GM12878 (cell line): ENCODE results near the gene SIM1. TPM values are rescaled to one million over a fixed set of nuclear protein-coding genes. Genes with fewer than 3 reads are reported as not detected.
A peak's percentile ranks its signal among the peaks of the same experiment; 100 is the strongest.

Experiments used
- ATAC-seq: fragments of 200-7000 bp; cut with Tn5 transposase; 3 replicates; pipeline ENCODE4 v1.9.1; 2020; ENCODE audit warnings: mild to moderate bottlenecking, moderate library complexity
- BruUV-seq: library from RNA; stranded (reverse); fragments of 400-500 nt; replicated peaks from 2 replicates; lab custom pipeline; 2021; lab: Mats Ljungman, UMichigan
- CTCF ChIA-PET: fragments of 300-600 bp; sonication (Branson Sonifier 250); formaldehyde crosslinking; extraction: SDS; loops from one replicate; lab custom pipeline; 2021; ENCODE audit warnings: inconsistent platforms; lab: Yijun Ruan, JAX
- POLR2A ChIA-PET: fragments of 350-600 bp; formaldehyde crosslinking; extraction: SDS; loops from one replicate; lab custom pipeline; 2021; ENCODE audit warnings: inconsistent platforms; lab: Charles Lee
- RAD21 ChIA-PET: fragments of 300-600 bp; sonication (Branson Sonifier 250); formaldehyde crosslinking; loops from one replicate; lab custom pipeline; 2023; ENCODE audit warnings: antibody characterized with exemption; ENCODE audit not compliant: unreplicated experiment; lab: Charles Lee
- SMC1A ChIA-PET: fragments of 300-600 bp; sonication (Branson Sonifier 250); formaldehyde crosslinking; loops from one replicate; lab custom pipeline; 2023; ENCODE audit not compliant: unreplicated experiment, uncharacterized antibody; lab: Charles Lee
- DNase-seq: peaks from one replicate; pipeline ENCODE4 v3.0.0-alpha.2; 2011; ENCODE audit warnings: low read depth, low spot score
- FAIRE-seq: peaks from 3 replicates; lab custom pipeline; 2011; peaks lifted over from hg19 to GRCh38; lab: Jason Lieb, UNC
- H2AFZ ChIP-seq: 2 replicates; pipeline ENCODE4 v1.6.0; 2011; ENCODE audit warnings: low read depth, low read length, control low read depth; ENCODE audit not compliant: control insufficient read depth
- H3K27ac ChIP-seq: 2 replicates; pipeline ENCODE4 v1.5.1; 2011; ENCODE audit warnings: control low read depth; ENCODE audit not compliant: control insufficient read depth, insufficient read depth
- H3K27me3 ChIP-seq, 2 experiments: replicated peaks in 1 of 2; 2 replicates each; pipeline versions ENCODE4 v1.6.0 to v1.6.1; 2011; ENCODE audit warnings: low read length in 1 of 2; ENCODE audit not compliant: control insufficient read depth in 2 of 2, insufficient read depth in 2 of 2
- H3K36me3 ChIP-seq, 2 experiments: 2 replicates each; pipeline ENCODE4 v1.5.1; 2011; ENCODE audit warnings: low read length in 1 of 2; ENCODE audit not compliant: control insufficient read depth in 2 of 2, insufficient read depth in 2 of 2
- H3K4me1 ChIP-seq: 2 replicates; pipeline ENCODE4 v1.6.1; 2011; ENCODE audit warnings: mild to moderate bottlenecking, low read length, moderate library complexity, mixed read lengths; ENCODE audit not compliant: control insufficient read depth, insufficient read depth
- H3K4me2 ChIP-seq: 2 replicates; pipeline ENCODE4 v1.6.0; 2011; ENCODE audit warnings: control low read depth; ENCODE audit not compliant: control insufficient read depth, insufficient read depth
- H3K4me3 ChIP-seq: fragments of 200-600 bp; sonication (generic); 2 replicates; pipeline ENCODE4 v1.5.1; 2016
- H3K79me2 ChIP-seq: 2 replicates; pipeline ENCODE4 v1.6.0; 2011; ENCODE audit warnings: low read length; ENCODE audit not compliant: control insufficient read depth, insufficient read depth
- H3K9ac ChIP-seq: 2 replicates; pipeline ENCODE4 v1.8.0; 2011; ENCODE audit warnings: low read length, control low read depth, mixed read lengths; ENCODE audit not compliant: control insufficient read depth, insufficient read depth
- H3K9me3 ChIP-seq: replicated peaks from 3 replicates; pipeline ENCODE4 v1.5.1; 2011; ENCODE audit warnings: mild to moderate bottlenecking, low read length; ENCODE audit not compliant: control insufficient read depth, insufficient read depth
- H4K20me1 ChIP-seq: 2 replicates; pipeline ENCODE4 v1.6.0; 2011; ENCODE audit not compliant: control insufficient read depth, insufficient read depth
- CEBPB ChIP-seq, 2 experiments: fragments of 150-350 bp in 1 of 2; IDR thresholded peaks; 2 replicates each; pipeline ENCODE4 v1.6.1; 2012 to 2014; ENCODE audit warnings: low read depth in 2 of 2, low read length in 2 of 2, borderline replicate concordance in 1 of 2, inconsistent platforms in 1 of 2
- FOXM1 ChIP-seq: IDR thresholded peaks from 2 replicates; pipeline ENCODE4 v1.6.1; 2012; ENCODE audit warnings: low read depth, mild to moderate bottlenecking, inconsistent platforms, low read length, moderate library complexity
- KAT2A ChIP-seq: conservative IDR thresholded peaks from 2 replicates; pipeline ENCODE4 v1.6.1; 2011; ENCODE audit warnings: low read depth, low read length; ENCODE audit not compliant: control insufficient read depth
- POU2F2 ChIP-seq: IDR thresholded peaks from 3 replicates; pipeline ENCODE4 v1.6.1; 2011; ENCODE audit warnings: low read depth, mild to moderate bottlenecking, low read length, borderline replicate concordance
- STAT3 ChIP-seq: IDR thresholded peaks from 2 replicates; pipeline ENCODE4 v1.6.1; 2011; ENCODE audit warnings: low read depth, low read length, improper control_type of control experiment
- WGBS: methylation state at CpG from one replicate; pipeline ENCODE4 v1.1.6; 2016; ENCODE audit warnings: low lambda C conversion rate; ENCODE audit not compliant: insufficient replicate concordance, insufficient coverage; ENCODE audit errors: missing lambda C conversion rate; 5-methylcytosine and 5-hydroxymethylcytosine counted together
- in situ Hi-C: fragments of 300-500 bp; cut with MboI; formaldehyde crosslinking; loops from 9 replicates; pipeline ENCODE4 v1.14.3; 2018; ENCODE audit warnings: mixed read lengths
- intact Hi-C: fragments of 100-400 bp; cut with micrococcal nuclease; formaldehyde crosslinking; loops from one replicate; pipeline ENCODE4 v1.14.2; 2022; ENCODE audit not compliant: unreplicated experiment
- polyA plus RNA-seq, 11 experiments: library from polyadenylated mRNA; depleted of rRNA in 4 of 11; unstranded in 6 of 11; stranded (reverse) in 5 of 11; fragments of >200 nt; fragmentation: Nextera tagmentation in 4 of 11; fragmentation: Illumina TruSeq in 1 of 11; extraction: Ambion mirVana in 4 of 11; extraction: Trizol in 1 of 11; gene quantifications; 1 replicate in 1 of 11; 2 replicates in 10 of 11; pipeline versions ENCODE4 v1.2.1 to v1.2.3, GENCODE V29; 2011 to 2016; ENCODE audit warnings: inconsistent platforms in 2 of 11, missing spikeins in 2 of 11, low read depth in 1 of 11
- total RNA-seq, 4 experiments: library from RNA; depleted of rRNA in 3 of 4; stranded (reverse); fragments of >200 nt in 3 of 4; fragmentation: Illumina TruSeq in 1 of 4; extraction: Trizol in 1 of 4; gene quantifications; 2 replicates each; pipeline versions ENCODE4 v1.2.1 to v1.2.3, GENCODE V29; 2013 to 2021
- TF ChIP-seq, protein P1 (sequence below): fragments of 450-650 bp; IDR thresholded peaks from 2 replicates; pipeline ENCODE4 v1.6.1; 2017; ENCODE audit warnings: mild to moderate bottlenecking, moderate library complexity

SIM1 gene
- total and polyA plus RNA-seq, 10 of the 15 experiments (the other 5 are each of a cell fraction or from before 2014, with no cell fraction given): not detected

- TF ChIP-seq, protein P1, sequence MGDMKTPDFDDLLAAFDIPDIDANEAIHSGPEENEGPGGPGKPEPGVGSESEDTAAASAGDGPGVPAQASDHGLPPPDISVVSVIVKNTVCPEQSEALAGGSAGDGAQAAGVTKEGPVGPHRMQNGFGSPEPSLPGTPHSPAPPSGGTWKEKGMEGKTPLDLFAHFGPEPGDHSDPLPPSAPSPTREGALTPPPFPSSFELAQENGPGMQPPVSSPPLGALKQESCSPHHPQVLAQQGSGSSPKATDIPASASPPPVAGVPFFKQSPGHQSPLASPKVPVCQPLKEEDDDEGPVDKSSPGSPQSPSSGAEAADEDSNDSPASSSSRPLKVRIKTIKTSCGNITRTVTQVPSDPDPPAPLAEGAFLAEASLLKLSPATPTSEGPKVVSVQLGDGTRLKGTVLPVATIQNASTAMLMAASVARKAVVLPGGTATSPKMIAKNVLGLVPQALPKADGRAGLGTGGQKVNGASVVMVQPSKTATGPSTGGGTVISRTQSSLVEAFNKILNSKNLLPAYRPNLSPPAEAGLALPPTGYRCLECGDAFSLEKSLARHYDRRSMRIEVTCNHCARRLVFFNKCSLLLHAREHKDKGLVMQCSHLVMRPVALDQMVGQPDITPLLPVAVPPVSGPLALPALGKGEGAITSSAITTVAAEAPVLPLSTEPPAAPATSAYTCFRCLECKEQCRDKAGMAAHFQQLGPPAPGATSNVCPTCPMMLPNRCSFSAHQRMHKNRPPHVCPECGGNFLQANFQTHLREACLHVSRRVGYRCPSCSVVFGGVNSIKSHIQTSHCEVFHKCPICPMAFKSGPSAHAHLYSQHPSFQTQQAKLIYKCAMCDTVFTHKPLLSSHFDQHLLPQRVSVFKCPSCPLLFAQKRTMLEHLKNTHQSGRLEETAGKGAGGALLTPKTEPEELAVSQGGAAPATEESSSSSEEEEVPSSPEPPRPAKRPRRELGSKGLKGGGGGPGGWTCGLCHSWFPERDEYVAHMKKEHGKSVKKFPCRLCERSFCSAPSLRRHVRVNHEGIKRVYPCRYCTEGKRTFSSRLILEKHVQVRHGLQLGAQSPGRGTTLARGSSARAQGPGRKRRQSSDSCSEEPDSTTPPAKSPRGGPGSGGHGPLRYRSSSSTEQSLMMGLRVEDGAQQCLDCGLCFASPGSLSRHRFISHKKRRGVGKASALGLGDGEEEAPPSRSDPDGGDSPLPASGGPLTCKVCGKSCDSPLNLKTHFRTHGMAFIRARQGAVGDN: no peak
- TF ChIP-seq POU2F2: no peak
- no peak for TF ChIP-seq CEBPB (IDR thresholded peaks at IDR 0.05; ENCODE audit: borderline replicate concordance in 1 of 2, low read depth in 2 of 2, low read length in 2 of 2)
- TF ChIP-seq STAT3: no peak
- TF ChIP-seq, all 136 proteins: peak for 12
Measured at GRCh38 chr6:100475554-100476320, 11.0 kb upstream of the SIM1 start (continued).

GRCh38 chr6:100473182-100473581, 8.5 kb upstream of the SIM1 start:
- FAIRE-seq: peak; percentile 71
- ChIA-PET POLR2A (no interaction called here), RAD21 (interaction anchor here (0.7 to 4.7 kb wide), 8 partner anchors 9 to 605 kb away, joined by 3 to 22 read pairs (median 5); no protein-coding TSS in a partner anchor), CTCF (interaction anchor here (0.7 to 8.8 kb wide), 10 partner anchors 9 to 368 kb away, joined by 3 to 72 read pairs (median 3); no protein-coding TSS in a partner anchor), SMC1A (interaction anchor here (0.6 to 3.6 kb wide), 15 partner anchors 10 to 605 kb away, joined by 3 to 16 read pairs (median 4); no protein-coding TSS in a partner anchor)
- no peak overlapping the region for H3K27ac ChIP-seq
- no peaks in the 10 kb centered on the region for H3K79me2 ChIP-seq
- in situ Hi-C loops: no loop called here
- H3K4me1 ChIP-seq: peaks cover 16% of the 10 kb centered on the region
- H3K9me3 ChIP-seq: peaks cover 2% of the 10 kb centered on the region; the same call in 1 of the 3 replicates
- no peak overlapping the region for H2AFZ ChIP-seq
- ATAC-seq: no peak
- H4K20me1 ChIP-seq: no peaks in the 10 kb centered on the region
- peak overlapping the region; percentile 50; the same call in 1 of the 2 replicates for H3K4me2 ChIP-seq
- TF ChIP-seq FOXM1: peak; percentile 4; the same call in 1 of the 2 replicates
- no peak for TF ChIP-seq KAT2A
- H3K36me3 ChIP-seq: no peaks in the 10 kb centered on the region
- H3K9ac ChIP-seq: no peak overlapping the region
- no peak for DNase-seq
- no TSS peak for BruUV-seq
- no peak overlapping the region for H3K4me3 ChIP-seq
- intact Hi-C loops: no loop called here
- peaks cover 0 to 9% of the 10 kb centered on the region in 2 experiments; a peak in 2 of 4 replicates for H3K27me3 ChIP-seq
- WGBS: 0% methylated on average over 1 of the region's 1 CpG
